SIG-M5 treated with dmso at 0.1 percent for 504 hours (cell line): ENCODE results near the gene ZNF526.

ENCODE experiments used
- DNase-seq: peaks from one replicate; lab custom pipeline; 2025; ENCODE audit not compliant: unreplicated experiment; lab: John Stamatoyannopoulos, UW

ZNF526 gene

GRCh38 chr19:42246143-42246921, 26.2 kb downstream of the ZNF526 start:
- no peak for DNase-seq

GRCh38 chr19:42246922-42247639, 27.0 kb downstream of the ZNF526 start:
- no peak for DNase-seq

- no peak for DNase-seq
Measured at GRCh38 chr19:42247640-42248199, 27.6 kb downstream of the ZNF526 start.

GRCh38 chr19:42248270-42249148, 28.4 kb downstream of the ZNF526 start:
- DNase-seq = no peak

- no peak for DNase-seq
Measured at GRCh38 chr19:42249149-42249750, 29.1 kb downstream of the ZNF526 start.

- DNase-seq = no peak
Measured at GRCh38 chr19:42249769-42250168, 29.7 kb downstream of the ZNF526 start.

- no peak for DNase-seq
Measured at GRCh38 chr19:42250183-42250665, 30.1 kb downstream of the ZNF526 start.

- no peak for DNase-seq
Measured at GRCh38 chr19:42250666-42251531, 30.8 kb downstream of the ZNF526 start.

DNA sequence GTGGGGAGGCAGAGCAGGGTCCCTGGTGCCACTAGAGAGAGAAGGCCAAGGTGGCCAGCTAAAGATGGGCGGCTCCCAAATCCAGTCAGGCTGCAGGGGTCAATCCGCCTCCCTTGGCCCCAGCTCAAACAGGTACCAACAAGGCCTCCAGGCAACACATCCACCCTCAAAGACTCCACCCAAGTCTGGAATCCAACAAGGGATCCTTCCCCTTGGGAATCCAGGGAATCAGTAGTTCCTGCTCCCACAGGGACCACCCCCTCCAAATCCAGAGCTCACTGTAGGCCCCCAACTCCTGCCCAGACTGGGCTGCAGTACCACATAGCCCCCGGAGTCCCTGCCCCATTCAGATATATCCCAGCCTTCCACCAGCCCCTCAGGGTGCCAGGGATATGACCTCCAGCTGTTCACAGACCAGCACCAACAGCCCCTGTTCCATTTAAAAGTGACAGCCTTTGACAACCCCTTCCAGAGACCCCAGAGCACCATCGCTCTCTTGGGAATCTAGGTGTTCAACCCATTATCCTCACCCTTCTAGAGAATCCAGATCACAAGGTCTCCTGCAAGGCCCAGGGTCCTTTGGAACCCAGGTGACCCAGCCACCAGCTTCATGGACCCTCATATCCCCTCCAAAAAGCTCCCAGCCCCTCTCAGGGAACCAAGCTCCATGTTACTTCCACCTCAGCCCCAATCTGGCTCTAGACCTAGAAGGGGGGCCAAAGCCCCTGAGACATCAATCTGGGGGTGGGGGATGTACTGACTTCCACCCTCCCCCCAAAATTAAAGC, 31.7 kb downstream of the ZNF526 start:
- DNase-seq = no peak

GRCh38 chr19:42252365-42253244, 32.5 kb downstream of the ZNF526 start:
- peak; percentile 37 for DNase-seq

GRCh38 chr19:42253245-42254088, 33.4 kb downstream of the ZNF526 start:
- DNase-seq = peak; percentile 68

- peak; percentile 49 for DNase-seq
Measured at GRCh38 chr19:42254089-42254849, 34.2 kb downstream of the ZNF526 start.

- DNase-seq = peak; percentile 74
Measured at GRCh38 chr19:42254850-42255765, 35.0 kb downstream of the ZNF526 start, which contains the start of gene ERF. TSS of gene ERF (minus strand) at chr19:42255128. CDS start at chr19:42254999, 129 bp downstream.

DNA sequence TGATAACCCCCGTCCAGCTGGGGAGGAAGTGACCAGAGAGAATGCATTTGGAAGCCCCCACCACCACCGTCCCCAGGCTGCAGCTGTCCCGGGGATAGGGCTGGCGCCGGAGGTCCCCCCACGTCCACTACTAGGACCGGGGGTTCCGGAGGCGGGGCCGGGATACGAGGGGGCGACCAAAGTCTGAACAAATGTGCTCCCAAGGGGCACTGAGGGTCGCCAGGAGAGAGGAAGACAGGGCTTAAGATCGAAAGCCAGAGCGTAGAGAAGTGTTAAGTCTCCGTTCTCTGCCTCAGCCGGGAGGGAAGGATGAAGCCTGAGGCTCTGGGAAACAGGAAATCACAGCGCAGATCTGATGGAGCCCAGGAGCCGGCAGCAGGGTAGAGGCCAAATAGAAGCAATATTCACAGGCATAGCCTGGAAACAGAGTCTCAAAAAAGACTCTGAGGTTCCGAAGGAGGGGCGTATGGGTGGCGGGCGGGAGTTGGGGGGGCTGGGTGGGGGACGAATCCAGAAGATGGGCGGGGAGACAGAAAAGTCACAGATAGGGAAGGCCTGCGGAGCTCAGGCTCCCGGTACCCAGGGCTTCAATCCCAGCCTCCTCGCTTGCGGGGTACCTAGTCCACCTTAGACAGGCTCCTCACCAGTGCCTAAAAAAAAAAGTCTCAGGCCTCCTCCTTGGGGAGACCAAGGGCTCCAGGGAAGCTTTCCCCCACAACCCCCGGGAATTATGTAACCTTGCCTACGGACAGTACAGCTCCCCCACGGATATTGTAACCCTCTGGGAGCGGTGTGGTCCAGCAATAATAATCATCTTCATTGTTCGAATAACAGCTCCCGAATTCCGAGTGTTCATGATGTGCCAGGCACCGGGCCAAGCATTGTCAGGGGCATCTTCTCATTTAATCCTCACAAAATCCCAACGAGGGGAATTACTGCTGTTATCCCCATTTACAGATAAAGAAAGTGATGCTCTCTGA, 35.9 kb downstream of the ZNF526 start:
- peak; percentile 27 for DNase-seq
